ENCODE results near the gene DCAF4. TPM values are rescaled to one million over a fixed set of nuclear protein-coding genes. Genes with fewer than 3 reads are reported as not detected.

DCAF4 gene
- total and polyA plus RNA-seq, 4 experiments from 2014 or later: 7.2 to 26.9 (median 17.7) TPM

- H3K27ac Mint-ChIP-seq: no peak overlapping the region
- no peaks in the 10 kb centered on the region for H3K27me3 Mint-ChIP-seq
- CTCF ChIA-PET (ENCODE audit: partially characterized antibody): interaction anchor here (0.8 to 1.2 kb wide), 2 partner anchors 427 to 428 kb away, joined by 3 read pairs; no protein-coding TSS in a partner anchor
- no peaks in the 10 kb centered on the region for H3K27me3 ChIP-seq (ENCODE audit: insufficient read depth, low read length)
- no peak overlapping the region for H3K4me3 Mint-ChIP-seq
- peaks cover 19% of the 10 kb centered on the region for H3K36me3 ChIP-seq (ENCODE audit: insufficient read depth, low read length)
- DNase-seq: no peak
- no peak overlapping the region for H3K27ac ChIP-seq (ENCODE audit: low read depth, low read length)
- H3K4me3 ChIP-seq (ENCODE audit: low read length in 2 of 2): no peak overlapping the region
- peaks cover 0 to 4% (median 2%) of the 10 kb centered on the region in 4 donors for H3K4me1 Mint-ChIP-seq
- POLR2A ChIA-PET (ENCODE audit: partially characterized antibody): no interaction called here
- H3K4me1 ChIP-seq (ENCODE audit: insufficient read depth, low read length): no peaks in the 10 kb centered on the region
- no peaks in the 10 kb centered on the region for H3K9me3 Mint-ChIP-seq
- H3K9me3 ChIP-seq (ENCODE audit: control insufficient read depth in 1 of 2, low read length in 2 of 2): no peaks in the 10 kb centered on the region
- peaks cover 44 to 75% of the 10 kb centered on the region in 2 donors for H3K36me3 Mint-ChIP-seq
- intact Hi-C loops (cut with micrococcal nuclease): no loop called here
These were observed 17.7 kb downstream of the DCAF4 start for GRCh38 chr14:72943876-72944430.

GRCh38 chr14:72945356-72946027 is 19.2 kb downstream of the DCAF4 start:
- Mint-ChIP-seq H3K36me3 (peaks cover 41 to 69% of the 10 kb centered on the region in 2 donors), H3K9me3 (no peaks in the 10 kb centered on the region)
- CTCF ChIA-PET (ENCODE audit: partially characterized antibody): interaction anchor here (1.2 to 6.6 kb wide), 2 partner anchors 429 to 431 kb away, joined by 3 to 66 read pairs; no protein-coding TSS in a partner anchor

GRCh38 chr14:72946491-72946890 is 20.2 kb downstream of the DCAF4 start:
- peaks cover 42 to 69% of the 10 kb centered on the region in 2 donors for H3K36me3 Mint-ChIP-seq
- no peaks in the 10 kb centered on the region for H3K9me3 Mint-ChIP-seq
- H3K27me3 Mint-ChIP-seq: no peaks in the 10 kb centered on the region
- Histone ChIP-seq H3K27me3 (ENCODE audit: insufficient read depth, low read length) (no peaks in the 10 kb centered on the region), H3K4me1 (ENCODE audit: insufficient read depth, low read length) (no peaks in the 10 kb centered on the region), H3K36me3 (ENCODE audit: insufficient read depth, low read length) (peaks cover 8% of the 10 kb centered on the region), H3K9me3 (ENCODE audit: control insufficient read depth in 1 of 2, low read length in 2 of 2) (no peaks in the 10 kb centered on the region), H3K4me3 (ENCODE audit: low read length in 2 of 2) (no peak overlapping the region), H3K27ac (ENCODE audit: low read depth, low read length) (no peak overlapping the region)
- CTCF ChIA-PET (ENCODE audit: partially characterized antibody): interaction anchor here (2.1 to 6.6 kb wide), 2 partner anchors 11 to 432 kb away, joined by 8 to 66 read pairs; no protein-coding TSS in a partner anchor
- POLR2A ChIA-PET (ENCODE audit: partially characterized antibody): no interaction called here
- H3K4me1 Mint-ChIP-seq: peaks cover 0 to 4% (median 2%) of the 10 kb centered on the region in 4 donors
- intact Hi-C loops (cut with micrococcal nuclease): no loop called here
- peak overlapping the region in 1 of 7 donors; percentile 37 for H3K27ac Mint-ChIP-seq
- no peak for DNase-seq
- no peak overlapping the region for H3K4me3 Mint-ChIP-seq

More at GRCh38 chr14:72945356-72946027, 19.2 kb downstream of the DCAF4 start:
- H3K4me1 Mint-ChIP-seq: peaks cover 0 to 4% (median 2%) of the 10 kb centered on the region in 4 donors
- H3K4me3 Mint-ChIP-seq: no peak overlapping the region
- no peak for DNase-seq
- H3K9me3 ChIP-seq (ENCODE audit: control insufficient read depth in 1 of 2, low read length in 2 of 2): no peaks in the 10 kb centered on the region
- H3K36me3 ChIP-seq (ENCODE audit: insufficient read depth, low read length): peaks cover 8% of the 10 kb centered on the region
- H3K27ac ChIP-seq (ENCODE audit: low read depth, low read length): no peak overlapping the region
- H3K27ac Mint-ChIP-seq: no peak overlapping the region
- no peaks in the 10 kb centered on the region for H3K4me1 ChIP-seq (ENCODE audit: insufficient read depth, low read length)
- intact Hi-C loops (cut with micrococcal nuclease): no loop called here
- H3K27me3 Mint-ChIP-seq: no peaks in the 10 kb centered on the region
- POLR2A ChIA-PET (ENCODE audit: partially characterized antibody): no interaction called here
- H3K4me3 ChIP-seq (ENCODE audit: low read length in 2 of 2): no peak overlapping the region
- H3K27me3 ChIP-seq (ENCODE audit: insufficient read depth, low read length): no peaks in the 10 kb centered on the region

- Mint-ChIP-seq H3K4me3 (no peak overlapping the region), H3K9me3 (no peaks in the 10 kb centered on the region), H3K36me3 (peaks cover 43 to 69% of the 10 kb centered on the region in 2 donors), H3K27me3 (no peaks in the 10 kb centered on the region), H3K4me1 (peaks cover 0 to 4% (median 2%) of the 10 kb centered on the region in 4 donors), H3K27ac (peak overlapping the region in 1 of 7 donors; percentile 35)
- peaks cover 15% of the 10 kb centered on the region for H3K36me3 ChIP-seq (ENCODE audit: insufficient read depth, low read length)
- CTCF ChIA-PET (ENCODE audit: partially characterized antibody): interaction anchor here (0.9 to 6.6 kb wide), 13 partner anchors 9 to 433 kb away, joined by 3 to 66 read pairs (median 7); partner anchors contain the start of gene DCAF4
- H3K4me3 ChIP-seq (ENCODE audit: low read length in 2 of 2): no peak overlapping the region
- no peaks in the 10 kb centered on the region for H3K9me3 ChIP-seq (ENCODE audit: control insufficient read depth in 1 of 2, low read length in 2 of 2)
- no peaks in the 10 kb centered on the region for H3K27me3 ChIP-seq (ENCODE audit: insufficient read depth, low read length)
- POLR2A ChIA-PET (ENCODE audit: partially characterized antibody): interaction anchor here (1.1 to 1.3 kb wide), 2 partner anchors 21 to 429 kb away, joined by 3 to 4 read pairs; partner anchors contain the start of gene DCAF4
- H3K27ac ChIP-seq (ENCODE audit: low read depth, low read length): no peak overlapping the region
- no peaks in the 10 kb centered on the region for H3K4me1 ChIP-seq (ENCODE audit: insufficient read depth, low read length)
- intact Hi-C loops (cut with micrococcal nuclease): loop anchor here (1.0 kb wide), 1 partner anchor 430 kb away; no protein-coding TSS in a partner anchor
- no peak for DNase-seq
These were observed 21.3 kb downstream of the DCAF4 start for GRCh38 chr14:72947366-72948160.

- Histone ChIP-seq H3K36me3 (ENCODE audit: insufficient read depth, low read length) (peaks cover 8% of the 10 kb centered on the region), H3K27me3 (ENCODE audit: insufficient read depth, low read length) (no peaks in the 10 kb centered on the region), H3K27ac (ENCODE audit: low read depth, low read length) (no peak overlapping the region), H3K4me3 (ENCODE audit: low read length in 2 of 2) (no peak overlapping the region), H3K4me1 (ENCODE audit: insufficient read depth, low read length) (no peaks in the 10 kb centered on the region), H3K9me3 (ENCODE audit: control insufficient read depth in 1 of 2, low read length in 2 of 2) (no peaks in the 10 kb centered on the region)
- no peak overlapping the region for H3K4me3 Mint-ChIP-seq
- POLR2A ChIA-PET (ENCODE audit: partially characterized antibody): interaction anchor here (1.1 to 1.3 kb wide), 2 partner anchors 22 to 430 kb away, joined by 3 to 4 read pairs; partner anchors contain the start of gene DCAF4
- H3K36me3 Mint-ChIP-seq: peaks cover 36 to 60% of the 10 kb centered on the region in 2 donors
- CTCF ChIA-PET (ENCODE audit: partially characterized antibody): interaction anchor here (0.6 to 6.6 kb wide), 23 partner anchors 9 to 443 kb away, joined by 3 to 66 read pairs (median 5); partner anchors contain the start of genes DCAF4 and DPF3
- H3K9me3 Mint-ChIP-seq: no peaks in the 10 kb centered on the region
- DNase-seq: peak in 4 of 5 donors; percentile 35 to 51 (median 40)
- peak overlapping the region in 1 of 7 donors; percentile 73 for H3K27ac Mint-ChIP-seq
- peaks cover 0 to 4% (median 2%) of the 10 kb centered on the region in 4 donors for H3K4me1 Mint-ChIP-seq
- H3K27me3 Mint-ChIP-seq: no peaks in the 10 kb centered on the region
- intact Hi-C loops (cut with micrococcal nuclease): loop anchor here (1.0 kb wide), 1 partner anchor 431 kb away; no protein-coding TSS in a partner anchor
These were observed 22.3 kb downstream of the DCAF4 start for GRCh38 chr14:72948481-72949138.

- intact Hi-C loops (cut with micrococcal nuclease): no loop called here
- Histone ChIP-seq H3K9me3 (ENCODE audit: control insufficient read depth in 1 of 2, low read length in 2 of 2) (no peaks in the 10 kb centered on the region), H3K36me3 (ENCODE audit: insufficient read depth, low read length) (peaks cover 12% of the 10 kb centered on the region), H3K27ac (ENCODE audit: low read depth, low read length) (no peak overlapping the region), H3K4me1 (ENCODE audit: insufficient read depth, low read length) (no peaks in the 10 kb centered on the region), H3K27me3 (ENCODE audit: insufficient read depth, low read length) (no peaks in the 10 kb centered on the region), H3K4me3 (ENCODE audit: low read length in 2 of 2) (no peak overlapping the region)
- Mint-ChIP-seq H3K27ac (no peak overlapping the region), H3K4me1 (peaks cover 0 to 4% (median 2%) of the 10 kb centered on the region in 4 donors), H3K9me3 (no peaks in the 10 kb centered on the region), H3K27me3 (no peaks in the 10 kb centered on the region), H3K36me3 (peaks cover 55% of the 10 kb centered on the region in 2 donors), H3K4me3 (no peak overlapping the region)
- CTCF ChIA-PET (ENCODE audit: partially characterized antibody): interaction anchor here (6.6 kb wide), 1 partner anchor 438 kb away, joined by 66 read pairs; no protein-coding TSS in a partner anchor
- DNase-seq: no peak
- POLR2A ChIA-PET (ENCODE audit: partially characterized antibody): no interaction called here
These were observed 25.9 kb downstream of the DCAF4 start for GRCh38 chr14:72952171-72952570.
